Esophagus squamous epithelium (tissue), 4 donors: ENCODE results near the gene AZGP1.

Source experiments
- CTCF ChIP-seq, 6 experiments: fragments of 450-650 bp in 4 of 6; fragments of 200-600 bp in 2 of 6; sonication (generic) in 2 of 6; IDR thresholded peaks; one replicate each; pipeline ENCODE4 v1.5.1; 2016 to 2019; ENCODE audit warnings: antibody characterized with exemption in 6 of 6, mild to moderate bottlenecking in 4 of 6, moderate library complexity in 4 of 6
- POLR2A ChIP-seq, 4 donors: fragments of 450-650 bp; IDR thresholded peaks; one replicate each; pipeline ENCODE4 v1.6.1; 2017; ENCODE audit warnings: antibody characterized with exemption in 4 of 4, mild to moderate bottlenecking in 4 of 4, moderate library complexity in 3 of 4

GRCh38 chr7:99919814-99920112, 56.1 kb downstream of the AZGP1 start:
- TF ChIP-seq CTCF (IDR thresholded peaks at IDR 0.05) (no peak), POLR2A (IDR thresholded peaks at IDR 0.05) (no peak)
